IMR-90 (cell line): ENCODE data around the gene COQ8A. TPM values are rescaled to one million over a fixed set of nuclear protein-coding genes. Genes with fewer than 3 reads are reported as not detected.

Source experiments
- ATAC-seq: fragments of 200-7000 bp; cut with Tn5 transposase; 2 replicates; pipeline ENCODE4 v1.9.1; 2020; ENCODE audit warnings: low read depth, mild to moderate bottlenecking, moderate library complexity
- BruUV-seq: library from RNA; stranded (reverse); fragments of 400-500 nt; replicated peaks from 2 replicates; lab custom pipeline; 2021; lab: Mats Ljungman, UMichigan
- CTCF ChIA-PET: fragments of 300-600 bp; formaldehyde crosslinking; extraction: SDS; loops from one replicate; lab custom pipeline; 2021; ENCODE audit warnings: antibody characterized with exemption; lab: Yijun Ruan, JAX
- POLR2A ChIA-PET: fragments of 300-600 bp; sonication (Branson Sonifier 250); formaldehyde crosslinking; loops from one replicate; lab custom pipeline; 2022; ENCODE audit warnings: antibody characterized with exemption; ENCODE audit not compliant: unreplicated experiment; lab: Charles Lee
- DNase-seq: peaks from one replicate; pipeline ENCODE4 v3.0.0; 2013
- H2AFZ ChIP-seq: replicated peaks from 2 replicates; pipeline ENCODE3; 2013; ENCODE audit warnings: low read length, mild to moderate bottlenecking; ENCODE audit not compliant: poor library complexity
- H2AK5ac ChIP-seq: 2 replicates; pipeline ENCODE4 v1.6.1; 2013; ENCODE audit warnings: low read depth, low read length, inconsistent platforms
- H2AK9ac ChIP-seq: replicated peaks from 2 replicates; pipeline ENCODE3; 2013; ENCODE audit warnings: mild to moderate bottlenecking, low read depth, low read length, moderate library complexity; ENCODE audit not compliant: poor library complexity
- H2BK120ac ChIP-seq: 2 replicates; pipeline ENCODE4 v1.6.1; 2013; ENCODE audit warnings: low read depth, low read length, inconsistent platforms
- H2BK15ac ChIP-seq: 3 replicates; pipeline ENCODE4 v1.6.1; 2013; ENCODE audit warnings: low read depth, low read length, inconsistent platforms
- H2BK20ac ChIP-seq: 2 replicates; pipeline ENCODE4 v1.6.1; 2013; ENCODE audit warnings: low read depth, mild to moderate bottlenecking, inconsistent platforms, low read length, moderate library complexity
- H2BK5ac ChIP-seq: 2 replicates; pipeline ENCODE4 v1.6.1; 2013; ENCODE audit warnings: mild to moderate bottlenecking, low read depth, low read length, inconsistent platforms; ENCODE audit not compliant: poor library complexity, severe bottlenecking
- H3K14ac ChIP-seq: replicated peaks from 2 replicates; pipeline ENCODE4 v1.6.1; 2013; ENCODE audit warnings: low read depth, low read length, inconsistent platforms
- H3K18ac ChIP-seq: 2 replicates; pipeline ENCODE4 v1.6.1; 2013; ENCODE audit warnings: low read depth, low read length, control low read depth
- H3K23ac ChIP-seq: 2 replicates; pipeline ENCODE4 v1.6.1; 2013; ENCODE audit warnings: low read depth, low read length, inconsistent platforms
- H3K27ac ChIP-seq: 2 replicates; pipeline ENCODE4 v1.5.1; 2013; ENCODE audit warnings: mild to moderate bottlenecking, control low read depth, low read length; ENCODE audit not compliant: insufficient read depth
- H3K27me3 ChIP-seq: 2 replicates; pipeline ENCODE4 v1.6.1; 2013; ENCODE audit warnings: low read length; ENCODE audit not compliant: control insufficient read depth, insufficient read depth
- H3K36me3 ChIP-seq: 2 replicates; pipeline ENCODE4 v1.6.1; 2013; ENCODE audit warnings: low read length, mixed read lengths; ENCODE audit not compliant: control insufficient read depth, insufficient read depth
- H3K4ac ChIP-seq: 2 replicates; pipeline ENCODE4 v1.6.1; 2013; ENCODE audit warnings: low read depth, low read length, inconsistent platforms
- H3K4me1 ChIP-seq: 2 replicates; pipeline ENCODE4 v1.6.1; 2013; ENCODE audit warnings: low read length, mixed read lengths; ENCODE audit not compliant: control insufficient read depth, insufficient read depth
- H3K4me2 ChIP-seq: 2 replicates; pipeline ENCODE4 v1.6.1; 2013; ENCODE audit warnings: low read depth, mild to moderate bottlenecking, control low read depth, low read length, moderate library complexity
- H3K4me3 ChIP-seq: 2 replicates; pipeline ENCODE4 v1.5.1; 2013; ENCODE audit warnings: low read depth, mild to moderate bottlenecking, control low read depth, low read length, moderate library complexity; ENCODE audit not compliant: insufficient read depth
- H3K56ac ChIP-seq: 2 replicates; pipeline ENCODE4 v1.6.1; 2013; ENCODE audit warnings: low read length, inconsistent platforms; ENCODE audit not compliant: insufficient read depth; ENCODE audit errors: extremely low read depth
- H3K79me1 ChIP-seq, 2 experiments: 2 replicates each; pipeline ENCODE4 v1.6.1; 2013; ENCODE audit warnings: low read length in 2 of 2, inconsistent platforms in 1 of 2, low read depth in 1 of 2
- H3K9ac ChIP-seq: 2 replicates; pipeline ENCODE4 v1.6.1; 2013; ENCODE audit warnings: low read depth, low read length, control low read depth
- H3K9me1 ChIP-seq: 2 replicates; pipeline ENCODE4 v1.6.1; 2013; ENCODE audit warnings: low read length, inconsistent platforms; ENCODE audit not compliant: insufficient read depth
- H3K9me3 ChIP-seq: 2 replicates; pipeline ENCODE4 v1.6.1; 2013; ENCODE audit warnings: low read length; ENCODE audit not compliant: control insufficient read depth, insufficient read depth
- H4K20me1 ChIP-seq: 2 replicates; pipeline ENCODE4 v1.6.1; 2013; ENCODE audit warnings: low read length, inconsistent platforms; ENCODE audit not compliant: insufficient read depth
- H4K5ac ChIP-seq: 2 replicates; pipeline ENCODE4 v1.6.1; 2013; ENCODE audit warnings: mild to moderate bottlenecking, low read depth, low read length, control low read depth
- H4K8ac ChIP-seq, 2 experiments: 2 replicates each; pipeline ENCODE4 v1.6.1; 2013; ENCODE audit warnings: low read depth in 2 of 2, low read length in 2 of 2, control low read depth in 1 of 2, inconsistent platforms in 1 of 2
- H4K91ac ChIP-seq: 2 replicates; pipeline ENCODE4 v1.6.1; 2013; ENCODE audit warnings: low read depth, low read length, inconsistent platforms; ENCODE audit not compliant: insufficient read depth
- MAFK ChIP-seq: IDR thresholded peaks from 2 replicates; pipeline ENCODE4 v1.6.1; 2012; ENCODE audit warnings: low read depth, low read length, improper control_type of control experiment
- MAZ ChIP-seq: IDR thresholded peaks from 2 replicates; pipeline ENCODE4 v1.6.1; 2012; ENCODE audit warnings: low read depth, mild to moderate bottlenecking, low read length, improper control_type of control experiment, moderate library complexity, borderline replicate concordance
- MXI1 ChIP-seq: IDR thresholded peaks from 2 replicates; pipeline ENCODE4 v1.6.1; 2012; ENCODE audit warnings: low read depth, mild to moderate bottlenecking, low read length, moderate library complexity, borderline replicate concordance
- NFE2L2 ChIP-seq: fragments of 150-350 bp; IDR thresholded peaks from 2 replicates; pipeline ENCODE4 v1.6.1; 2016; ENCODE audit warnings: low read depth, mild to moderate bottlenecking, low read length
- RAD21 ChIP-seq: IDR thresholded peaks from 2 replicates; pipeline ENCODE4 v1.6.1; 2012; ENCODE audit warnings: low read length, improper control_type of control experiment
- RCOR1 ChIP-seq: IDR thresholded peaks from 2 replicates; pipeline ENCODE4 v1.6.1; 2012; ENCODE audit warnings: mild to moderate bottlenecking, low read length, improper control_type of control experiment; ENCODE audit not compliant: insufficient replicate concordance
- SMC3 ChIP-seq: fragments of 150-350 bp; IDR thresholded peaks from 2 replicates; pipeline ENCODE4 v1.6.1; 2016; ENCODE audit warnings: low read depth, mild to moderate bottlenecking, antibody characterized with exemption, low read length, moderate library complexity
- WGBS, 2 experiments: methylation state at CpG; one replicate each; pipeline versions ENCODE4 v1.1.5 to v1.1.7; 2013; ENCODE audit warnings: missing lambda C conversion rate in 2 of 2; ENCODE audit not compliant: insufficient read length in 1 of 2; ENCODE audit errors: extremely low coverage in 2 of 2; 5-methylcytosine and 5-hydroxymethylcytosine counted together
- dilution Hi-C: fragments of 300-500 bp; cut with HindIII; formaldehyde crosslinking; loops from one replicate; pipeline ENCODE4 v1.14.3; 2018; ENCODE audit warnings: low sequenced_read_pairs; ENCODE audit not compliant: unreplicated experiment
- in situ Hi-C: fragments of 300-500 bp; cut with MboI; formaldehyde crosslinking; loops from 3 replicates; pipeline ENCODE4 v1.14.3; 2019; ENCODE audit warnings: low sequenced_read_pairs, inconsistent platforms, mixed read lengths
- intact Hi-C: fragments of 100-400 bp; cut with micrococcal nuclease; formaldehyde crosslinking; loops from 2 replicates; pipeline ENCODE4 v1.10.0; 2022
- polyA plus RNA-seq, 3 experiments: library from polyadenylated mRNA; depleted of rRNA; stranded (reverse); fragments of >200 nt; gene quantifications; 2 replicates each; pipeline ENCODE4 v1.2.3, GENCODE V29; 2012; ENCODE audit warnings: low replicate concordance in 1 of 3
- total RNA-seq: library from RNA; depleted of rRNA; stranded (reverse); fragments of >200 nt; gene quantifications from 2 replicates; pipeline ENCODE4 v1.2.3, GENCODE V29; 2012
- TF ChIP-seq, protein P1 (sequence below): fragments of 150-350 bp; IDR thresholded peaks from 2 replicates; pipeline ENCODE4 v1.6.1; 2016; ENCODE audit warnings: low read depth, mild to moderate bottlenecking, low read length, moderate library complexity, borderline replicate concordance

The COQ8A gene
- total and polyA plus RNA-seq, 2 of the 4 experiments (the other 2 are of a cell fraction), result 3.8 to 6.1 TPM

DNA sequence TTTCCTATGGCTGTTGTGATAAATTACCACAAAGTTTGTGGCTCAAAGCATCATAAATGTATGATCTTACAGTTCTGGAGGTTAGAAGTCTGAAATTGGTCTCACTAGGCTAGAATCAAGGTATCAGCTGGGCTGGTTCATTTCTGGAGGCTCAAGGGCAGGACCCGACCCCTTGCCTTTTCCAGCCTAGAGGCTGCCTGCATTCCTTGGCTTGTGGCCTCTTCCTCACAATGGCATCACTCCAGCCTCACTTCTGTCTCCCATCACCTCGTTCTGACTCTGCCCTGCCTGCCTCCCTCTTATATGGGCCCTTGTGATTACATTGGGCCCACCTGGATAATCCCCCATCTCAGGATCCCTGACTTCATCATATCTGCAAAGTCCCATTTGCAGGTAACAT lies 8.0 kb downstream of the COQ8A start:
- POLR2A ChIA-PET, result no interaction called here
- dilution Hi-C loops, result no loop called here
- no peak overlapping the region for H3K27ac ChIP-seq
- H2AFZ ChIP-seq, result no peak overlapping the region
- H2BK15ac ChIP-seq, result no peak overlapping the region
- H3K9me1 ChIP-seq, result no peaks in the 10 kb centered on the region; the same call in 1 of the 2 replicates
- H2AK9ac ChIP-seq, result no peak overlapping the region
- H3K18ac ChIP-seq, result no peak overlapping the region
- H3K9me3 ChIP-seq, result no peaks in the 10 kb centered on the region
- H3K9ac ChIP-seq, result no peak overlapping the region
- H2AK5ac ChIP-seq, result no peak overlapping the region
- no peak for TF ChIP-seq RAD21
- no peak for TF ChIP-seq SMC3
- TF ChIP-seq, protein P1, sequence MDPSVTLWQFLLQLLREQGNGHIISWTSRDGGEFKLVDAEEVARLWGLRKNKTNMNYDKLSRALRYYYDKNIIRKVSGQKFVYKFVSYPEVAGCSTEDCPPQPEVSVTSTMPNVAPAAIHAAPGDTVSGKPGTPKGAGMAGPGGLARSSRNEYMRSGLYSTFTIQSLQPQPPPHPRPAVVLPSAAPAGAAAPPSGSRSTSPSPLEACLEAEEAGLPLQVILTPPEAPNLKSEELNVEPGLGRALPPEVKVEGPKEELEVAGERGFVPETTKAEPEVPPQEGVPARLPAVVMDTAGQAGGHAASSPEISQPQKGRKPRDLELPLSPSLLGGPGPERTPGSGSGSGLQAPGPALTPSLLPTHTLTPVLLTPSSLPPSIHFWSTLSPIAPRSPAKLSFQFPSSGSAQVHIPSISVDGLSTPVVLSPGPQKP, result no peak
- TF ChIP-seq RCOR1, result no peak
- TF ChIP-seq MAFK, result no peak
- TF ChIP-seq MXI1, result no peak
- no peak for TF ChIP-seq MAZ
- no peak for TF ChIP-seq NFE2L2
- no peak overlapping the region for H2BK20ac ChIP-seq
- BruUV-seq, result no TSS peak
- no peak overlapping the region for H4K8ac ChIP-seq
- H3K4me2 ChIP-seq, result no peak overlapping the region
- H2BK120ac ChIP-seq, result no peak overlapping the region
- no peaks in the 10 kb centered on the region for H4K20me1 ChIP-seq
- CTCF ChIA-PET, result no interaction called here
- in situ Hi-C loops, result no loop called here
- H3K4ac ChIP-seq, result no peak overlapping the region
- no peak for DNase-seq
- H3K14ac ChIP-seq, result no peak overlapping the region
- no peaks in the 10 kb centered on the region for H3K27me3 ChIP-seq
- peaks cover 6% of the 10 kb centered on the region; the same call in 1 of the 2 replicates for H3K4me1 ChIP-seq
- H2BK5ac ChIP-seq, result no peak overlapping the region
- H3K23ac ChIP-seq, result no peak overlapping the region
- 100% methylated on average over 1 of the region's 2 CpGs; no CpG with 5 or more reads in 1 of the 2 experiments for WGBS, 2 experiments
- ATAC-seq, result no peak
- no peak overlapping the region for H3K56ac ChIP-seq
- no peak overlapping the region for H4K5ac ChIP-seq
- H3K36me3 ChIP-seq, result no peaks in the 10 kb centered on the region
- H3K4me3 ChIP-seq, result no peak overlapping the region
- H3K79me1 ChIP-seq, result no peaks in the 10 kb centered on the region
- intact Hi-C loops, result no loop called here
- H4K91ac ChIP-seq, result no peak overlapping the region
